DOHH2 (cell line): ENCODE results near the gene EEF1E1.
A peak's percentile ranks its signal among the peaks of the same experiment; 100 is the strongest.

Experiments used
- CTCF ChIP-seq: fragments of 200-600 bp; sonication (generic); IDR thresholded peaks from one replicate; pipeline ENCODE4 v1.5.1; 2014; ENCODE audit warnings: antibody characterized with exemption, mild to moderate bottlenecking, low read depth, low read length; ENCODE audit not compliant: poor library complexity, severe bottlenecking
- EZH2phosphoT487 ChIP-seq: fragments of 200-600 bp; sonication (generic); IDR thresholded peaks from 2 replicates; pipeline ENCODE4 v1.6.1; 2017; ENCODE audit warnings: borderline replicate concordance, mild to moderate bottlenecking, antibody characterized with exemption, low read length, moderate library complexity, mixed read lengths

DNA sequence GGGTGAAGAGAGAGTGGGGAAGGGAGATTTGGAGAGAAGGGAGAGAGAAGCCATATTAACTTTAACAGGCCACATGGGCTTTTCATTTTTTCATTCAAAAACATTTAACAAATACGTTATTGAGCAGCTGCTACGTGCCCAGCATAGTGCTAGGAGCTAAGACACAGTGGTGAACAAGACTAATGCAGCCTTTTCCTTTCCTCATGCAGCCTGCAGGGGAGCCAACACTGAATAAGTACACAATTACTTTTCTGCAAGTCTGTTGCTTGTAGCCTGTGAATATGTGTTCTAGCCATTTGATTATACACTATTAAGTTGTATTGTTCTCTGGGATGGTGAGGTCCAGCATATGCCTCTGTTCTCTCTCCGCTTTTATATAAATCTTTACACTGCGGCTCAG is 36.2 kb downstream of the EEF1E1 start:
- TF ChIP-seq CTCF (peak; percentile 16), EZH2phosphoT487 (no peak)
